WI38 (cell line): ENCODE results near the gene PDCD1LG2.

ENCODE experiments used
- H3K4me3 ChIP-seq: 2 replicates; pipeline ENCODE4 v1.5.1; 2011; ENCODE audit warnings: low read depth, mild to moderate bottlenecking, control low read depth, low read length
- CTCF ChIP-seq: IDR thresholded peaks from 2 replicates; pipeline ENCODE4 v1.5.1; 2012; ENCODE audit warnings: low read depth, mild to moderate bottlenecking, control low read depth, low read length

PDCD1LG2 gene

DNA sequence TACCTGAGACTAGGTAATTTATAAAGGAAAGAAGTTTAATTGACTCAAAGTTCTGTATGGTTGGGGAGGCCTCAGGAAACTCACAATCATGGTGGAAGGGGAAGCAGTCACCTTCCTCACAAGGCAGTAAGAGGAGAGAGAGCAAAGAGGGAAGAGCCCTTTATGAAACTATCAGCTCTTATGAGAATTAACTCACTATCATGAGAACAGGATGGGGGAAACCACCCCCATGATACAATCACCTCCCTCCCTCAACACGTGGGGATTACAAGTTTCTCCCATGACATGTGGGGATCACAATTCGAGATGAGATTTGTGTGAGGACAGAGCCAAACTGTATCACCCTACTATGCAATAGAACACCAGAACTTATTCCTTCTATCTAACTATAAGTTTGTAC lies 32.1 kb upstream of the PDCD1LG2 start:
- no peak for TF ChIP-seq CTCF

DNA sequence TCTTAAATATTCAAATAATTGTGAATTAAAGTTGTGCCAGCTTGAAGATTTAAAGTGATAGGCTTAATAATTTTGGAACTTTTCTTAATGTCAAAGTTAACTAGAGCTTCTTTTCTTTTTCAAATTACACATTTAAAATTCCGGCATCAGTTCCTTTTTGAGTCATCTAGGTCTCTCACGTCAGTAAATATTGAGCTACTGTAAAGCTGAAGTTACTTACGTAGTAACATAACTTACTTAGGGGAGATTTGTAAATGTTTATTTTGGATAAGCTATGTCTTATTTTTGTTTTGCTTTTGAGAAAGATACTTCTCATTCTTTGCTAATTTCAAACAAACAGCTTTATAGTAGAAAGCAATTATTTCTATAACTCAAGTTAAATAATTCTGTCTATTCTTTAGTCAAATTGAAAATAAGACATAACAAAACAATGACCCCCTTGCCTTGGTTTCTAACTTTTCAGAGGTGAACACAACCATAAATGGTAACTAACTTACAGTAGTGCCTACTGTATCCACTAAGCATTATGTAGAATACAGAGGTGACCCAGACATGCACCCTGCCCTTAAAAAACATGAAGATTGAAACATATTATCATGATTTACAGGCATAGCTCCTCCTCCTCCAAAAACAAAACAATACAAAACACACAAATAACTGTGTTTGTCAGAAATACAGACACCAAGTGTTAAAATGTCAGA lies 30.2 kb upstream of the PDCD1LG2 start:
- no peak overlapping the region for H3K4me3 ChIP-seq
- TF ChIP-seq CTCF = no peak

More for the DNA sequence above, 32.1 kb upstream of the PDCD1LG2 start:
- no peak overlapping the region for H3K4me3 ChIP-seq

DNA sequence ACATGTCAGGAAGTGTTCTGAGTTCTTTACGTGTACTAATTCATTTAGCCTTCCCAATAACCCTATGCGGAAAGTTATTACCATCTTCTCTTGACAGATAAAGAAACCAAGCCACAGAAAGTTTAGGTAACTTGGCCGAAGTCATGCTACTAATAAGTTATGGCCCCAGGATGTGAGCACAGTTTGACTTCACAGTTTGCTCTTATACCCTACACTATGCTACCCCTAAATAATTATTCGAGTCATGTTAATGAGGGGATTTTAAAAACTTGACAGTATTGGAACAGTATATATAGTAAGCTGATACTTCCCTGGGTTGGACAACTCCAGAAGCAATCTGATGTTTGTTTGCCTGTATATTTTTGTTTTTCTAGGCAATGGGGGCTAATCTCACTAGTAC lies 29.4 kb upstream of the PDCD1LG2 start:
- TF ChIP-seq CTCF = no peak
- H3K4me3 ChIP-seq = no peak overlapping the region

DNA sequence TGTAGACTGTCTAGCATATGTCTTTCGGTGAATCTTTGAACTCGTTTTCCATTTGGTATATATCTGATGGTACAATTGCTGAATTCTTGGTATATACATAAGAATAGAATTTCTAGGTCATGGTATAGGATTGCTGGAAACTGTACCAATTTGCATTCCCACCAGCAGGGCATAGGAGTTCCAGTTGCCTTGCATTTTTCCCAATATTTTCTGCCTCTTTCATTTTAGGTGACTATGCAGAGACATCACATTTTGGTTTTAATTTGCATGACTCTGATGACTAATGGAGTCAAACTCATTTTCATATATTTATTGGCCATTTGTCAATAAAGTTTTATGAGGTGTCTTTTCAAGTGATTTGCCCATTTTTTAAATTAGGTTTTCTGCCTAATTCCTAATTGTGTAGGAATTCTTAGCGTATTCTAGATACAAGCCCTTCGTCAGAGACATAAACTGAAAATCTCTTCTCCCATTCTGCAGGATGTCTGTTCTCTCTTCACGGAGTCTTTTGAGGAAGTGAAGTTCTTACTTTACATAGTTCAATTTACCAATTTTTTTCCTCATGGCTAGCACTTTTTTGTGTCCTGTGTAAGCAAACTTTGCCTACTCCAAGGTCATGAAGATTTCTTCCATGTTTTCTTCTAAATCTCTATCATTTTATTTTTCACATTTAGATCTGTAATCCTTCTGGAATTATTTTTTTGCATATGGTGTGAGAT lies 28.9 kb upstream of the PDCD1LG2 start:
- TF ChIP-seq CTCF = no peak
- H3K4me3 ChIP-seq = no peak overlapping the region

GRCh38 chr9:5482194-5482593 lies 28.1 kb upstream of the PDCD1LG2 start:
- no peak for TF ChIP-seq CTCF
- H3K4me3 ChIP-seq = no peak overlapping the region

DNA sequence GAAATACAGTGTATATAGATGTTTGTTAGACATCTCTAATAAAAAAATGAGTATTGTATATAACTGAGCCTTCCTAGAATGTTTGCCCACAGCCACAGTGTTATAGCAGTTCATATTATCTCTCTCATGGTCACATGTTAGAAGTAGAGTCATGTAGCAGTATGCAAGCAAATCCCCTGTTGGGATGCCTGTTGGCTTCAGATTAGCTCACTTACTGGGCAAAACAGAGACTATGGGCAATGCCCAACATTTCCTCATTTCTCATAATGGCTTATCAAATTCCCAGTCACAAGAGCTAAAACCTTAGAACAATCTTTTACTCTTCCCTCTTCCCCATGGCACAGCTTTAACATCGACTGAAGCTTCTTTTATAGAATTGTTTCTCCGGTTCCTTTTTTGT lies 27.0 kb upstream of the PDCD1LG2 start:
- TF ChIP-seq CTCF = no peak
- no peak overlapping the region for H3K4me3 ChIP-seq

DNA sequence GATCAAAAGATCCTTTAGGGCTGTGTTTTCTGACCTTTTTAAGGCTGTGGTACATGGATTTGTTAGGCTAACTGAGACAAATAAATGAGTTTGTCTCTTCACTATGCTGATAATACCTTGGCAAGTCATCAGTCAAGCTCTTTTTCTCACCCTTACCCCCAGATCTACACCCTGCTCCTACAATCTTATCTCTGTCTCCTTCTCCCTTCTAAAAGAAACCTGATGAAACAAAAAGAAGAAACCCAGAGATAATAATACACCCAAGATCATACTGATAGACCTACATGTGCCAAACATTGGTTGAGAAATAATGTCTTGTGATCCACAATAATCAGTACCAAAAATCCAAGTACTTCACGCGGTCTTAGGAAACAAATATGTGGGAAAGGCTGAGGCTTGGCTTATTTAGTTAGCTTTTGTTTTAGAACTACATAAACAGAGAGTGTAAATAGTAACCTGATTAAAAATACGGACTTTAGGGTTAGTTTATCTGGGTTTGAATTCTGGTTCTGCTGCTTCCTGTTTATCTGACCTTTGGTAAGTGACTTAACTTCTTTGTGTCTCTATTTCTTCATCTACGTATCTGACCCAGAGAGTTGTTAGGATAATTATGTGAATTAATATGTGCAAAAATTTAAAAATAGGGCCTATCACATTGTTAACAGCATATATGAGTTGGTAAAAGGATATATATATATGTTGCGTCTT lies 24.8 kb upstream of the PDCD1LG2 start:
- TF ChIP-seq CTCF = no peak
- H3K4me3 ChIP-seq = no peak overlapping the region
